GM13977 (cell line): ENCODE measurements around the gene TMEM244.

Experiments used
- DNase-seq: peaks from one replicate; pipeline ENCODE4 v3.0.0; 2012; ENCODE audit warnings: low spot score
- CTCF ChIP-seq: IDR thresholded peaks from 2 replicates; pipeline ENCODE4 v1.5.1; 2012; ENCODE audit warnings: mild to moderate bottlenecking, control low read depth; ENCODE audit not compliant: insufficient read depth; ENCODE audit errors: extremely low read depth, missing control alignments
- in situ Hi-C: fragments of 300-500 bp; cut with MboI; formaldehyde crosslinking; loops from one replicate; pipeline ENCODE4 v1.12.0; 2022; ENCODE audit warnings: low sequenced_read_pairs, low pct_unique_long_range_greater_than_20kb, mixed read lengths, inconsistent platforms; ENCODE audit not compliant: unreplicated experiment

TMEM244 gene

GRCh38 chr6:129859524-129859923 is 1.6 kb downstream of the TMEM244 start:
- in situ Hi-C loops = no loop called here
- no peak for TF ChIP-seq CTCF
- no peak for DNase-seq

- no peak for TF ChIP-seq CTCF
- in situ Hi-C loops = no loop called here
- no peak for DNase-seq
Observed at GRCh38 chr6:129857838-129858237, 3.3 kb downstream of the TMEM244 start.

- DNase-seq = no peak
- in situ Hi-C loops = no loop called here
Observed at GRCh38 chr6:129853996-129854711, 7.0 kb downstream of the TMEM244 start.

GRCh38 chr6:129852257-129852858 is 8.8 kb downstream of the TMEM244 start:
- TF ChIP-seq CTCF = no peak
- in situ Hi-C loops = no loop called here
- no peak for DNase-seq

More at GRCh38 chr6:129853996-129854711, 7.0 kb downstream of the TMEM244 start:
- no peak for TF ChIP-seq CTCF

GRCh38 chr6:129849456-129849855 is 11.7 kb downstream of the TMEM244 start:
- TF ChIP-seq CTCF = no peak
- DNase-seq = no peak
- in situ Hi-C loops = no loop called here

GRCh38 chr6:129846761-129847160 is 14.4 kb downstream of the TMEM244 start:
- DNase-seq = no peak
- no peak for TF ChIP-seq CTCF
- in situ Hi-C loops = no loop called here
